H9 (cell line): ENCODE measurements around the gene RTL3. TPM values are rescaled to one million over a fixed set of nuclear protein-coding genes. Genes with fewer than 3 reads are reported as not detected.

Source experiments
- DNase-seq: peaks from one replicate; pipeline ENCODE4 v3.0.0-alpha.2; 2017
- H2AFZ ChIP-seq: one replicate; pipeline ENCODE4 v1.6.1; 2013; ENCODE audit warnings: mild to moderate bottlenecking, low read length, control low read depth, moderate library complexity
- H2AK5ac ChIP-seq: 2 replicates; pipeline ENCODE4 v1.6.1; 2013; ENCODE audit warnings: low read length, control low read depth, mixed read lengths; ENCODE audit not compliant: insufficient read length
- H2BK120ac ChIP-seq: one replicate; pipeline ENCODE4 v1.6.1; 2013; ENCODE audit warnings: low read depth, mild to moderate bottlenecking, low read length, control low read depth, inconsistent platforms; ENCODE audit not compliant: poor library complexity, severe bottlenecking
- H2BK12ac ChIP-seq: 2 replicates; pipeline ENCODE4 v1.6.1; 2013; ENCODE audit warnings: low read length, control low read depth, mixed read lengths, low read depth; ENCODE audit not compliant: insufficient read length
- H2BK15ac ChIP-seq: 2 replicates; pipeline ENCODE4 v1.6.1; 2013; ENCODE audit warnings: low read depth, low read length, control low read depth
- H2BK20ac ChIP-seq: one replicate; pipeline ENCODE4 v1.6.1; 2013; ENCODE audit warnings: low read depth, mild to moderate bottlenecking, low read length, control low read depth, inconsistent platforms; ENCODE audit not compliant: poor library complexity, severe bottlenecking
- H2BK5ac ChIP-seq: 2 replicates; pipeline ENCODE4 v1.6.1; 2013; ENCODE audit warnings: low read length, control low read depth, mixed read lengths; ENCODE audit not compliant: insufficient read length
- H3K14ac ChIP-seq: 2 replicates; pipeline ENCODE4 v1.6.1; 2013; ENCODE audit warnings: low read length, control low read depth; ENCODE audit not compliant: insufficient read depth
- H3K18ac ChIP-seq: 2 replicates; pipeline ENCODE4 v1.6.1; 2013; ENCODE audit warnings: low read depth, mild to moderate bottlenecking, mixed read lengths, low read length, control low read depth; ENCODE audit not compliant: insufficient read length
- H3K23ac ChIP-seq: 2 replicates; pipeline ENCODE4 v1.6.1; 2013; ENCODE audit warnings: low read length, control low read depth, mixed read lengths, low read depth; ENCODE audit not compliant: insufficient read length
- H3K23me2 ChIP-seq: 2 replicates; pipeline ENCODE4 v1.6.1; 2013; ENCODE audit warnings: low read depth, mild to moderate bottlenecking, mixed read lengths, low read length, control low read depth; ENCODE audit not compliant: insufficient read length, poor library complexity, severe bottlenecking
- H3K27ac ChIP-seq: 2 replicates; pipeline ENCODE4 v1.5.1; 2013; ENCODE audit warnings: low read length, control low read depth, mixed read lengths, low read depth; ENCODE audit not compliant: insufficient read length
- H3K27me3 ChIP-seq: 2 replicates; pipeline ENCODE4 v1.6.1; 2013; ENCODE audit warnings: low read length, control low read depth, inconsistent platforms; ENCODE audit not compliant: insufficient read depth
- H3K4ac ChIP-seq: 2 replicates; pipeline ENCODE4 v1.6.1; 2013; ENCODE audit warnings: low read depth, mild to moderate bottlenecking, control low read depth, inconsistent platforms, low read length, moderate library complexity
- H3K4me1 ChIP-seq: 2 replicates; pipeline ENCODE4 v1.6.1; 2013; ENCODE audit warnings: low read length, control low read depth, inconsistent platforms; ENCODE audit not compliant: insufficient read depth
- H3K4me2 ChIP-seq: 2 replicates; pipeline ENCODE4 v1.6.1; 2013; ENCODE audit warnings: low read length, control low read depth, mixed read lengths; ENCODE audit not compliant: insufficient read length, insufficient read depth
- H3K56ac ChIP-seq: 2 replicates; pipeline ENCODE4 v1.6.1; 2013; ENCODE audit warnings: low read depth, mild to moderate bottlenecking, mixed read lengths, low read length, control low read depth; ENCODE audit not compliant: insufficient read length
- H3K79me1 ChIP-seq: 2 replicates; pipeline ENCODE4 v1.6.1; 2013; ENCODE audit warnings: low read depth, mild to moderate bottlenecking, moderate library complexity, low read length, control low read depth, inconsistent platforms; ENCODE audit not compliant: insufficient read depth, poor library complexity, severe bottlenecking
- H3K79me2 ChIP-seq: 2 replicates; pipeline ENCODE4 v1.6.1; 2013; ENCODE audit warnings: low read length, control low read depth, inconsistent platforms; ENCODE audit not compliant: insufficient read depth
- H3K9ac ChIP-seq: 2 replicates; pipeline ENCODE4 v1.6.1; 2013; ENCODE audit warnings: low read length, control low read depth, mixed read lengths; ENCODE audit not compliant: insufficient read length; ENCODE audit errors: extremely low read depth
- H3K9me3 ChIP-seq: one replicate; pipeline ENCODE4 v1.6.1; 2013; ENCODE audit warnings: low read depth, low read length, inconsistent platforms; ENCODE audit not compliant: control insufficient read depth
- H3T11ph ChIP-seq: one replicate; pipeline ENCODE4 v1.6.1; 2013; ENCODE audit warnings: mild to moderate bottlenecking, low read length, control low read depth, inconsistent platforms
- H4K20me1 ChIP-seq: one replicate; pipeline ENCODE4 v1.6.1; 2013; ENCODE audit not compliant: control insufficient read depth, insufficient read length, insufficient read depth
- H4K5ac ChIP-seq: 2 replicates; pipeline ENCODE4 v1.6.1; 2013; ENCODE audit warnings: low read depth, mild to moderate bottlenecking, mixed read lengths, low read length, control low read depth; ENCODE audit not compliant: insufficient read length
- H4K8ac ChIP-seq: replicated peaks from 2 replicates; pipeline ENCODE4 v1.6.1; 2013; ENCODE audit warnings: low read length, control low read depth, mixed read lengths, low read depth; ENCODE audit not compliant: insufficient read length
- H4K91ac ChIP-seq: 2 replicates; pipeline ENCODE4 v1.6.1; 2013; ENCODE audit warnings: low read depth, mild to moderate bottlenecking, moderate library complexity, mixed read lengths, low read length, control low read depth; ENCODE audit not compliant: insufficient read length
- H3K27ac Mint-ChIP-seq, 3 experiments: 2 replicates in 2 of 3; 3 replicates in 1 of 3; pipeline ENCODE4 v1.8.0; 2020 to 2021; ENCODE audit warnings: mixed read lengths in 3 of 3, mild to moderate bottlenecking in 1 of 3, moderate library complexity in 1 of 3
- H3K27me3 Mint-ChIP-seq: 2 replicates; pipeline ENCODE4 v1.8.0; 2021; ENCODE audit warnings: low read depth, mild to moderate bottlenecking, moderate library complexity, mixed read lengths
- H3K36me3 Mint-ChIP-seq, 3 experiments: 2 replicates in 2 of 3; 3 replicates in 1 of 3; pipeline ENCODE4 v1.8.0; 2020 to 2021; ENCODE audit warnings: low read depth in 3 of 3, mixed read lengths in 3 of 3; ENCODE audit not compliant: insufficient read depth in 1 of 3
- H3K4me1 Mint-ChIP-seq, 2 experiments: 2 replicates each; pipeline ENCODE4 v1.8.0; 2020; ENCODE audit warnings: mixed read lengths in 2 of 2
- H3K4me3 Mint-ChIP-seq, 2 experiments: 2 replicates in 1 of 2; 3 replicates in 1 of 2; pipeline ENCODE4 v1.8.0; 2020 to 2021; ENCODE audit warnings: mild to moderate bottlenecking in 2 of 2, mixed read lengths in 2 of 2, moderate library complexity in 1 of 2
- H3K9me3 Mint-ChIP-seq, 2 experiments: 2 replicates in 1 of 2; 3 replicates in 1 of 2; pipeline ENCODE4 v1.8.0; 2020; ENCODE audit warnings: mild to moderate bottlenecking in 2 of 2, mixed read lengths in 2 of 2, moderate library complexity in 1 of 2
- CTCF ChIP-seq: fragments of 200-600 bp; sonication (generic); conservative IDR thresholded peaks from 3 replicates; pipeline ENCODE4 v1.8.0; 2021; ENCODE audit warnings: antibody characterized with exemption, mild to moderate bottlenecking
- WGBS: extraction: QIAGEN DNeasy Blood & Tissue Kit; methylation state at CpG from one replicate; pipeline ENCODE4 v1.1.7; 2013; ENCODE audit warnings: missing lambda C conversion rate, low lambda C conversion rate, mixed read lengths; ENCODE audit not compliant: insufficient read length; ENCODE audit errors: extremely low coverage; 5-methylcytosine and 5-hydroxymethylcytosine counted together
- total RNA-seq: library from RNA; stranded (reverse); gene quantifications from 2 replicates; pipeline ENCODE4 v1.2.1, GENCODE V29; 2021

RTL3 gene
- total RNA-seq, 1 experiment from 2014 or later, result not detected

DNA sequence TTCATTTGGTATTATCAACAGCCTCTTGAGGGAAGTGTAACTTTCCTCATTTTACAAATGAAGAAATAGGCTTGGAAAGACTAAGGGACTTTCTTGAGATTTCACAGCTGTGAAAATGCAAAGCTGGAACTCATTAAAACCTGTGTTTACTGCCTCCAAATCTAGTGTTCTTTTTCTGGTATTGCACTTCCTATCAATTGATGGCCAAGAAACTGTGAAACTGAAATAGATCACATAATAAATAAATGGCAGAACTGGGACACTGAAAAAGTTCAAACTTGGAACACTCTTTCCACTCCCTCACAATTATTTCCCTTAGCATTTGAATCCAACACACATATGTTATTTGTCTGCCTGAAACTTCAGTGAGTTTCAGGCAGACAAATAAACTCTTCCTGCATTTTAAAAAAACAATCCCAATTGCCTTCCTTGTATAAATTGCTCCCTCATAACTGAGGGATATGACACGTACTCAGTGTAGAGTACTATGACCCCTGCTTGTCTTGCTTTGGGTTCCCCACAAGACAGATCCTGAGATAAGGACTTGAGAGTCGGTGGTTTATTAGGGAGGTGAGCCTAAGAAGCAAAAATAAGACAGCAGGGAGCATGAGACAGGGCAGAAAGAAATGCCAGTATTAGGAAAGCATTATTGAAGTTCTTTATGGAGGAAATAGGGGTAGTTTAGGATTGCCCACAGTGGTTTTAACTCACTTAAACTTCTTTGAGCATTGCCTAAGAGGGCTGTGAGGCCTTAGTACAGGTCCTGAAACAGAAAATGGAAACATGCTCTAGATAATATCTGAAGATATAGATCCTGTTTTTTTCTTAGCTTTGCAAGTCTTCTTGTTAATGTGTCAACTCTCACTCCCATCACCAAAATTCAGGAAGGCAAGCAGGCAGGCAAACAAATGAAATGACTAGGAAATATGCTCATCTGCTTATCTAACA, 33.9 kb downstream of the RTL3 start:
- no peak for DNase-seq
- Histone ChIP-seq H2BK20ac (no peak overlapping the region), H2BK12ac (no peak overlapping the region), H4K5ac (no peak overlapping the region), H2BK5ac (no peak overlapping the region), H3K56ac (no peak overlapping the region), H2BK120ac (no peak overlapping the region), H3K4me1 (no peaks in the 10 kb centered on the region), H3K27me3 (no peaks in the 10 kb centered on the region), H2AK5ac (no peak overlapping the region), H4K20me1 (no peaks in the 10 kb centered on the region), H3K27ac (no peak overlapping the region), H3T11ph (no peak overlapping the region), H2AFZ (no peak overlapping the region), H2BK15ac (no peak overlapping the region), H3K9ac (no peak overlapping the region), H3K79me1 (no peaks in the 10 kb centered on the region), H3K4ac (no peak overlapping the region), H4K91ac (no peak overlapping the region), H3K14ac (no peak overlapping the region), H3K9me3 (peaks cover 4% of the 10 kb centered on the region), H3K23ac (no peak overlapping the region), H3K79me2 (no peaks in the 10 kb centered on the region), H3K18ac (no peak overlapping the region), H3K4me2 (no peak overlapping the region), H4K8ac (no peak overlapping the region), H3K23me2 (no peaks in the 10 kb centered on the region)
- Mint-ChIP-seq H3K27me3 (no peaks in the 10 kb centered on the region), H3K36me3 (peaks cover 0 to 2% (median 0%) of the 10 kb centered on the region in 3 experiments; a peak in 2 of 7 replicates), H3K27ac (no peak overlapping the region), H3K4me3 (no peak overlapping the region), H3K4me1 (no peaks in the 10 kb centered on the region), H3K9me3 (peaks cover 34 to 40% of the 10 kb centered on the region in 2 experiments)
- no peak for TF ChIP-seq CTCF
- no CpG with 5 or more reads among the region's 2 CpGs for WGBS
